Stimulated activated CD4-positive, alpha-beta T cell treated with anti-CD3 and anti-CD28 coated beads, Interleukin-2, amount 100 ng/mL, for 48 hours (primary cell): Measurements from ENCODE around the gene ACOT7.
A peak's percentile ranks its signal among the peaks of the same experiment; 100 is the strongest.

Source experiments
- DNase-seq, 2 donors: peaks; one replicate each; pipeline ENCODE4 v3.0.0-alpha.2; 2020

The ACOT7 gene

GRCh38 chr1:6262555-6263420 lies 130.8 kb downstream of the ACOT7 start:
- DNase-seq = no peak

GRCh38 chr1:6261615-6261995 lies 132.0 kb downstream of the ACOT7 start:
- no peak for DNase-seq

- peak; percentile 37 to 39 for DNase-seq
Measured at GRCh38 chr1:6260961-6261614, 132.5 kb downstream of the ACOT7 start, which contains the start of gene GPR153. GPR153 (minus strand) TSS chr1:6261098; CDS start chr1:6254905, 6,193 bp downstream.

- DNase-seq = no peak
Measured at GRCh38 chr1:6260433-6260934, 133.1 kb downstream of the ACOT7 start.

- DNase-seq = peak; percentile 60 to 69
Measured at GRCh38 chr1:6259491-6260362, 133.8 kb downstream of the ACOT7 start.

- no peak for DNase-seq
Measured at GRCh38 chr1:6258675-6259074, 134.9 kb downstream of the ACOT7 start.

- no peak for DNase-seq
Measured at GRCh38 chr1:6257541-6258069, 136.0 kb downstream of the ACOT7 start.

- DNase-seq = no peak
Measured at GRCh38 chr1:6256645-6257044, 136.9 kb downstream of the ACOT7 start.

DNA sequence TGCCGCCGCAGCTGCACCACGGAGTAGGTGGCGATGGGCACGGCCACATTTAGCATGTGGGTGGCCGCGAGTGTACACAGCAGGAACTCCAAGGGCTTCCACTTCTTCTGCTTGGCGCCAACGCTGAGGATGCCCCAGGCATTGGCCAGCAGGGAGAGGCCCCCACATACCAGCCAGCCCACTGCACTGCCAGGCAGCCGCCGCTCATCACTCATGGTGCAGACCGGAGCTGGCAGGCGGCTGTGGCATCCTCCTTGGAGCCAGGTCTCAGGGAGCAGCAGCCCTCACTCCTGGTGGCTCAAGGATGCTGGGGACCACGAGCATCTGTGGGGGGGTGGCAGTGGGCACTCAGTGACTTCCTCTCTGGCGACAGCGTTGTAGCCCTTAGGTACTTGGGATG lies 138.9 kb downstream of the ACOT7 start:
- no peak for DNase-seq

- no peak for DNase-seq
Measured at GRCh38 chr1:6253380-6253779, 140.2 kb downstream of the ACOT7 start.

- no peak for DNase-seq
Measured at GRCh38 chr1:6252374-6252710, 141.2 kb downstream of the ACOT7 start.

DNA sequence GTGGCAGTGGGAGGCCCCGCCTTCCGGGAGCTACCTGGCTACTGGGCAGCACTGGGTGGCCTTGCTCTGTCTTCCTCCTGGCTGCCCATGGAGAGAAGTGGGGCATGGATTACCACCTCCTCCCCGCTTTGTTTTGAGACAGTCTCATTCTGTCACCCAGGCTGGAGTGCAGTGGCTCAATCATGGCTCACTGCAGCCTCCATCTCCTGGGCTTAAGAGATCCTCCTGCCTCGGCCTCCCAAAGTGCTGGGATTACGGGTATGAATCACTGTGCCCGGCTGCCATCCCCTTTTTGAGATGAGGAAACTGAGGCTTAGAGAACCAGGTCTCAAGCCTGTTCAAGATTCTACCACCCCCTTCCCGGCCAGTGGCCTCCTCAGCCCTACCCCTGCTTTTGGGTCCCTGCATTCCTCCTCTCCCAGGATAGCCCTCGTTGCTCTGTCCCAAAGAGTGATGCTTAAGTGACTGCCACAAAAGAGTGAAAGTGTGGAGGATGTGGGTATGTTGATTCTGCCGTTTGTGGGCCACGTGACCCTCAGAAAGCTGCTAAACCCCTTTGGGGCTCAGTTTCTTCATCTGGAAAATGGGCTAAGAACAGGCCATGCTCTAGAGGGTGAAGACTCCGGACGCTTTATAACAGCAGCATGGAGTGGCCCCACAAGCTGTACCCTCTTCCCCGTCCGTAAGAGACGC lies 141.7 kb downstream of the ACOT7 start:
- DNase-seq = no peak

- no peak for DNase-seq
Measured at GRCh38 chr1:6251233-6251632, 142.3 kb downstream of the ACOT7 start.

- DNase-seq = no peak
Measured at GRCh38 chr1:6249739-6250689, 143.6 kb downstream of the ACOT7 start.

- DNase-seq = no peak
Measured at GRCh38 chr1:6248932-6249738, 144.4 kb downstream of the ACOT7 start.

DNA sequence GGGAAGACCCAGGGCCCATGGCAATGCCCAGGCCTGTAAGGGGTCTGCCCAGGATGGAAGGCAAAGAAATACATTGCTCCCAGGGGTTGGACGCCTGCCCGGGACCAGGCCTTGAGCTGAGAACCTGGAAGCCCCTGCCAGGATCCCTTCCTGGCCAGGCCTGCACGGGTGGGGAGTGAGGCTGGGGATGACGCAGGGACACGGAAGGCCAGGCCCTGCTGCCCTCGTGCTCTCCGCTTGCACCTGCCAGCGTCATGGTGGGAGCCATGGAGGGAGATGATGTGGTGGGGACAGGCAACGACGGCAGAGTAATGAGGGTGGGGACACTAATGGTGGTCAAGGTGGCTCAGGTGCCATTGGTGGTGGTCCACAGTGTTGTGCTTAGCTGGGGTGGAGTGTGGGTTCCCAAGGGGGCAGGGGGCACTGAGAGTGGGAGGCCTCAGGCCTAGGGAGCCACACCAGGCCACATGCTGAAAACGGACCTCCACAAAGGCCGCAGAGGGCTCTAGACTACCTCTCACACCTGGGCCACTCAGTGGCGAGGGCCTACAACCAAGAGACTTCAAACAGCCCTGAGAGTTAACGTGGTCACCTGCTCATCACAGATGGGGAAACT lies 145.3 kb downstream of the ACOT7 start:
- DNase-seq = no peak

DNA sequence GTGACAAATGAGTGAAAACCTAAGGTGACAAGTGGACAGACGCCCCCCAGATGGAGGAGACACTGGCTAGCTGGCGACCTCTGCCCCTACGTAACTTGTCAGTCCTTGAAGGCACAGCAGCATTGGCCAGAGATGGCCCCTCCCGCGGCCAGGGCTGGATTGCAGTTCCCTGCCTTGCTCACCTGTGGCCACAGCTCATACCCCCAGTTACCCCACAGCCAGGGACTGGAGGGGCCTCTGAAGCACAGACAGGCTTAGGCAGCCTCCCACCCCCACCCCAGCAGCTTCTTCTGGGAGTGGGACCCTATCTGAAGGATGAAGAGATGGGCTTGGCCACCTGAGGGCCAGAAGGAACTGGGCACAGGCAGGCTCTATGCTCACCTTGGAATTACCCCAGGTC lies 145.9 kb downstream of the ACOT7 start:
- DNase-seq = no peak

- peak; percentile 81 to 85 for DNase-seq
Measured at GRCh38 chr1:6246497-6247467, 146.8 kb downstream of the ACOT7 start.
